Upper lobe of left lung (tissue), 6 donors: ENCODE measurements around the gene PTPRM. TPM values are rescaled to one million over a fixed set of nuclear protein-coding genes. Genes with fewer than 3 reads are reported as not detected.
A peak's percentile ranks its signal among the peaks of the same experiment; 100 is the strongest.

Source experiments
- ATAC-seq, 2 donors: fragments of 200-7000 bp; cut with Tn5 transposase; one replicate each; pipeline ENCODE4 v1.9.1; 2022; ENCODE audit warnings: mild to moderate bottlenecking in 2 of 2, moderate library complexity in 2 of 2; ENCODE audit not compliant: low FRiP score in 2 of 2
- DNase-seq, 2 donors: peaks; one replicate each; pipeline ENCODE4 v3.0.0-alpha.2; 2019 to 2020
- H3K27ac ChIP-seq, 4 donors: fragments of 200-600 bp; sonication (generic); one replicate each; pipeline ENCODE4 v1.5.1; 2016 to 2019
- H3K27me3 ChIP-seq, 4 donors: fragments of 200-600 bp; sonication (generic); one replicate each; pipeline ENCODE4 v1.5.1; 2017 to 2019
- H3K36me3 ChIP-seq, 4 donors: fragments of 200-600 bp; sonication (generic); one replicate each; pipeline ENCODE4 v1.5.1; 2016 to 2019
- H3K4me1 ChIP-seq, 4 donors: fragments of 200-600 bp; sonication (generic); one replicate each; pipeline ENCODE4 v1.5.1; 2018 to 2019
- H3K4me3 ChIP-seq, 4 donors: fragments of 200-600 bp; sonication (generic); one replicate each; pipeline ENCODE4 v1.5.1; 2017 to 2019; ENCODE audit warnings: mild to moderate bottlenecking in 2 of 4, moderate library complexity in 1 of 4
- H3K9me3 ChIP-seq, 4 donors: fragments of 200-600 bp; sonication (generic); one replicate each; pipeline ENCODE4 v1.5.1; 2018 to 2019
- CTCF ChIP-seq, 6 experiments: fragments of 450-650 bp in 4 of 6; fragments of 200-600 bp in 2 of 6; sonication (generic) in 2 of 6; IDR thresholded peaks; one replicate each; pipeline ENCODE4 v1.5.1; 2016 to 2019; ENCODE audit warnings: antibody characterized with exemption in 6 of 6
- EP300 ChIP-seq, 4 donors: sonication (generic); formaldehyde crosslinking; IDR thresholded peaks; one replicate each; pipeline ENCODE4 v1.5.1; 2017; ENCODE audit warnings: antibody characterized with exemption in 4 of 4, control low read depth in 2 of 4
- POLR2A ChIP-seq, 4 donors: fragments of 450-650 bp; IDR thresholded peaks; one replicate each; pipeline ENCODE4 v1.5.1; 2016 to 2017; ENCODE audit warnings: antibody characterized with exemption in 4 of 4, mild to moderate bottlenecking in 2 of 4
- POLR2AphosphoS5 ChIP-seq, 2 donors: sonication (generic); formaldehyde crosslinking; IDR thresholded peaks; one replicate each; pipeline ENCODE4 v1.5.1; 2017; ENCODE audit warnings: antibody characterized with exemption in 2 of 2
- WGBS, 2 donors: methylation state at CpG; one replicate each; pipeline ENCODE4 v1.1.5; 2017 to 2018; 5-methylcytosine and 5-hydroxymethylcytosine counted together
- total RNA-seq, 6 donors: library from RNA; depleted of rRNA in 4 of 6; stranded (reverse); fragments of >200 nt in 4 of 6; gene quantifications; one replicate each; pipeline versions ENCODE4 v1.1.0 to v1.2.1, GENCODE V29; 2016 to 2021
- donor health status: DM: no; HTN: no; CAD: no; lungs with moderate emphysema.
- donor health status: DM: no; HTN: yes; CAD: no; lungs with severe emphysema.

PTPRM gene
- total RNA-seq, 6 donors from 2014 or later = 82.0 to 201 (median 154) TPM

GRCh38 chr18:7596147-7596546 lies 29.0 kb downstream of the PTPRM start:
- peak in 1 of 4 donors; percentile 28 for TF ChIP-seq EP300 (IDR thresholded peaks at IDR 0.05)
- TF ChIP-seq POLR2AphosphoS5 (IDR thresholded peaks at IDR 0.05) = no peak
- H3K9me3 ChIP-seq = no peaks in the 10 kb centered on the region
- H3K36me3 ChIP-seq = no peaks in the 10 kb centered on the region
- H3K27ac ChIP-seq = no peak overlapping the region
- WGBS, 2 donors = 74 to 76% methylated on average over 4 of the region's 4 CpGs
- no peak overlapping the region for H3K4me3 ChIP-seq
- peaks cover 6 to 48% (median 35%) of the 10 kb centered on the region in 4 donors for H3K4me1 ChIP-seq
- H3K27me3 ChIP-seq = no peaks in the 10 kb centered on the region
- ATAC-seq (peak in 1 of 2 donors; percentile 89), DNase-seq (no peak)

GRCh38 chr18:7597500-7597899 lies 30.4 kb downstream of the PTPRM start:
- Histone ChIP-seq H3K4me1 (peaks cover 6 to 45% (median 28%) of the 10 kb centered on the region in 4 donors), H3K27me3 (no peaks in the 10 kb centered on the region), H3K27ac (no peak overlapping the region), H3K9me3 (no peaks in the 10 kb centered on the region), H3K4me3 (no peak overlapping the region), H3K36me3 (no peaks in the 10 kb centered on the region)
- no peak for DNase-seq
- TF ChIP-seq EP300 (IDR thresholded peaks at IDR 0.05) (no peak), POLR2AphosphoS5 (IDR thresholded peaks at IDR 0.05) (no peak), POLR2A (IDR thresholded peaks at IDR 0.05) (no peak), CTCF (IDR thresholded peaks at IDR 0.05) (no peak)
- no peak for ATAC-seq
- WGBS, 2 donors = 79 to 97% methylated on average over 3 of the region's 3 CpGs

GRCh38 chr18:7598167-7599047 lies 31.3 kb downstream of the PTPRM start:
- Histone ChIP-seq H3K4me3 (no peak overlapping the region), H3K36me3 (no peaks in the 10 kb centered on the region), H3K27ac (no peak overlapping the region), H3K27me3 (no peaks in the 10 kb centered on the region), H3K9me3 (no peaks in the 10 kb centered on the region), H3K4me1 (peaks cover 6 to 45% (median 28%) of the 10 kb centered on the region in 4 donors)
- ATAC-seq = no peak
- TF ChIP-seq CTCF (IDR thresholded peaks at IDR 0.05) (no peak), POLR2AphosphoS5 (IDR thresholded peaks at IDR 0.05) (no peak), EP300 (IDR thresholded peaks at IDR 0.05) (no peak), POLR2A (IDR thresholded peaks at IDR 0.05) (no peak)
- 78% methylated on average over 7 of the region's 7 CpGs for WGBS, 2 donors
- DNase-seq = no peak

GRCh38 chr18:7600036-7600435 lies 32.9 kb downstream of the PTPRM start:
- Histone ChIP-seq H3K36me3 (no peaks in the 10 kb centered on the region), H3K4me3 (no peak overlapping the region), H3K4me1 (peaks cover 13 to 50% (median 28%) of the 10 kb centered on the region in 4 donors), H3K27me3 (no peaks in the 10 kb centered on the region), H3K9me3 (no peaks in the 10 kb centered on the region), H3K27ac (no peak overlapping the region)
- no peak for TF ChIP-seq CTCF (IDR thresholded peaks at IDR 0.05)
- TF ChIP-seq EP300 (IDR thresholded peaks at IDR 0.05) = no peak
- no peak for TF ChIP-seq POLR2AphosphoS5 (IDR thresholded peaks at IDR 0.05)
- no peak for TF ChIP-seq POLR2A (IDR thresholded peaks at IDR 0.05)
- DNase-seq = no peak
- no peak for ATAC-seq
- 83 to 87% methylated on average over 6 of the region's 6 CpGs for WGBS, 2 donors

GRCh38 chr18:7600528-7601245 lies 33.6 kb downstream of the PTPRM start:
- Histone ChIP-seq H3K4me3 (no peak overlapping the region), H3K9me3 (no peaks in the 10 kb centered on the region), H3K4me1 (peaks cover 14 to 50% (median 28%) of the 10 kb centered on the region in 4 donors), H3K27me3 (no peaks in the 10 kb centered on the region), H3K27ac (no peak overlapping the region), H3K36me3 (no peaks in the 10 kb centered on the region)
- no peak for TF ChIP-seq POLR2AphosphoS5 (IDR thresholded peaks at IDR 0.05)
- no peak for TF ChIP-seq POLR2A (IDR thresholded peaks at IDR 0.05)
- no peak for TF ChIP-seq EP300 (IDR thresholded peaks at IDR 0.05)
- no peak for TF ChIP-seq CTCF (IDR thresholded peaks at IDR 0.05)
- peak in 1 of 2 donors; percentile 16 for DNase-seq
- ATAC-seq = no peak
- WGBS, 2 donors = 91 to 93% methylated on average over 11 to 13 of the region's 13 CpGs
